NCI-H146 treated with DMSO at 0.1 percent for 48 hours (cell line): Measurements from ENCODE around the gene CCL25.
"Not testable (repeated sequence)": the region's sequence is repeated elsewhere in the genome, so short reads cannot be mapped to it uniquely, and the experiment has no call there.

Experiments
- DNase-seq: peaks from one replicate; lab custom pipeline; 2025; ENCODE audit not compliant: unreplicated experiment; lab: John Stamatoyannopoulos, UW

The CCL25 gene

GRCh38 chr19:8052464-8052859 is at the start of gene CCL25:
TSS of gene CCL25 (plus strand) at chr19:8052760. CDS start at chr19:8053050, 290 bp downstream.
- DNase-seq: no peak

DNA sequence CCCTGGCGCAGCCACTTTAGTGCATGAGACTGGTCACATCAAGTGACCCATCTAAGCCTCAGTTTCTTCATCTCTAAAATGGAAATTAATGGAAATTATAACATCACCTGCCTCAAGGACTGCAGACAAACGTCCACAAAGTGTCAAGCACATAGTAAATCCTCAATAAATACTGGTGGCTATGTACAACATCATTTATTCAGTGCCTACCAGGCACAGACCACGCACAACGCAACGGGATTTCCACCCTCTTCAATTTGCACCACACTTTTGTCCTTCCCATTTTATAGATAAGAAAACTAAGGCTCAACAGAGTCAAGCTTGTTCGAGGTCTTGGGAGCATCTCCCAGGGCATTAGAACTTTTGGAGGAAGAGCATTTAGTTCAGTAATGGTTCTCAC is 48.6 kb upstream of the CCL25 start:
- no peak for DNase-seq

- DNase-seq: no peak
Observed at GRCh38 chr19:8004723-8005513, 47.6 kb upstream of the CCL25 start.

DNA sequence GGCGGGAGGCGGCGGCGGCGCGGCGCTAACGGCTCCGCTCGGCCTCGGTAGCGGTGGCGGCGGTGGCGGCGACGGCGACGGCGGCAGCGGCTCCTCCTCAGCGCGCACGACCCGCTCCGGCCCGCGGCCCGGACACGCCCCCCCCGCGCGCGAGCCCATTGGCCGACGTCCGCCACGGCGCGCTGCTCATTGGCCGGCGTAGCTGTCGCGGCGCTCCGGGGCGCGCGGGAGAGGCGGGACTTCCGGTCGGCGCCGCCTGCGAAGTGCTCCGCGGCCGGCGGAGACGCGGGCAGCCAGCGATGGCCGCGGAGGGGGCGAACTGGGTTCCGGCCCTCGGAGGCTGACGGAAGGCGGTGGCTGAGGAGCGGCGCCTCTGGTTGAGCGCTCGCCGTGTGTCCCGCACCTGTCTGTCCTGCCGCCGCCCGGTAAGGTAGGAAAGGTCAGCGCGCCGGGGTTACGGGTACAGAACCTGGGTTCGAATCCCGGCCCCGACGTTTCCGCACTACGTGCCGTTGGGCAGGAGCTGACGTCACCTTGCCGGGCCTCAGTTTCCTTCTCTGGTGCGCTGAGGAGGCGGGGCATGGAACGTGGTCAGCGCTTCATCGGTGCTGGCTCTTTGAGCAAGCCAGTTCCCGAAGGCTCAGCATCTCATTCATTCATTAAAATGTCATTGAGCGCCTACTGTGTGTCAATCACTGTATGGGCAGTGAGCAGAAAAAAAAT is 46.9 kb upstream of the CCL25 start, which contains the start of gene ELAVL1:
TSS of gene ELAVL1 (minus strand) at position 108 of the 723 bp plus-strand sequence. CDS start 13,826 bp downstream, outside the sequence.
- peak; percentile 40 for DNase-seq

GRCh38 chr19:8017808-8018207 is 34.8 kb upstream of the CCL25 start:
- DNase-seq: no peak

DNA sequence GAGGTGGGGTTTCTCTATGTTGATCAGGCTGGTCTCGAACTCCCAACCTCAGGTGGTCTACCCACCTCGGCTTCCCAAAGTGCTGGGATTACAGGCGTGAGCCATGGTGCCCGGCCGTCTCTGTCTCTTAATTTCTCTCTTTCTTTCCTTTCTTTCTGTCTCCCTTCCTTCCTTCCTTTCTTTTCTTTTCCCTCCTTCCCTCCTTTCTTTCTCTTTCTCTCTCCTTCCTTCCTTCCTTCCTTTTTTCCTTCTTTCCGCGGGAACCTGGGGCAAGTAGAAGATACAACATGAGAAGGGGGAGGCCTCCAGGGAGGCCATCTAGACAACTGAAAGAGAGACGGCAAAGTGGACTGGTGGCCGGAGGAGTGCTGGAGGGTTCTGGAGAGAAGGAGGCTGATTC is 31.9 kb upstream of the CCL25 start:
- no peak for DNase-seq

DNA sequence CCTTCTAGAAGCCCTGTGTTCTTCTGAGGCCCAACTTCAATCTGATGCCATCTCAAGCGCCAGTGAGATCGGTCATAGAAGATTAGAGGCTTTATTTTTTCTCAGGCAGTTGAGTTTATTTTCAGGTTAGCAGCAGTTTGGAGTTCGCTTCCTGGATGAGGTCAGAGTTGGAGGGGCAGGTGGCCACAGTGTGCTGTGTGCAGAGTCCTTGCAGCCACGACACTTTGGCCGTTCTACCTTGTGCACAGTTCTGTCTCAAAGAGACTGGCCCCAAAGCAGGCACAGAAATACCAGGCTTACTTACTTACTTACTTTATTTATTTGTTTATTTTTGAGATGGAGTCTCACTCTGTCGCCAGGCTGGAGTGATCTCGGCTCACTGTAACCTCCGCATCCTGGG is 31.2 kb upstream of the CCL25 start:
- no peak for DNase-seq

DNA sequence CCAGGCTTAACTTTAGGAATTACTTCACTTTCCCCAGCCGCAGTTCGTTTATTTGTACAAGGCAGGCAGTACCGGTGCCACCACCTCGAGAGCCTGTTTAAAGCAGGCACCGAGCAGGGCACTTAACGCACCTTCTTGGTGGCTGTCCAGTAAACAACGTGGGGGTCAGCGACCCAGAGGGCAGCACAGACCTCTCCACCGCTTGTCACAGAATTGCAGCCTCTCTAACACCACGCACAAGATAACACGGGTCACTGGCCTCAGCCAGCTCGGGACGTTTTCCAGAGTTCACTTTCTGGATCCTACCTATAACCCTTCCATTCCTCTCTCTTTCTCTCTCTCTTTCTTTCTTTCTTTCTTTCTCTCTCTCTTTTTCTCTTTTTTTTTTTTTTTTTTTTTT is 30.3 kb upstream of the CCL25 start:
- no peak for DNase-seq

GRCh38 chr19:8023371-8023770 is 29.2 kb upstream of the CCL25 start:
- no peak for DNase-seq

DNA sequence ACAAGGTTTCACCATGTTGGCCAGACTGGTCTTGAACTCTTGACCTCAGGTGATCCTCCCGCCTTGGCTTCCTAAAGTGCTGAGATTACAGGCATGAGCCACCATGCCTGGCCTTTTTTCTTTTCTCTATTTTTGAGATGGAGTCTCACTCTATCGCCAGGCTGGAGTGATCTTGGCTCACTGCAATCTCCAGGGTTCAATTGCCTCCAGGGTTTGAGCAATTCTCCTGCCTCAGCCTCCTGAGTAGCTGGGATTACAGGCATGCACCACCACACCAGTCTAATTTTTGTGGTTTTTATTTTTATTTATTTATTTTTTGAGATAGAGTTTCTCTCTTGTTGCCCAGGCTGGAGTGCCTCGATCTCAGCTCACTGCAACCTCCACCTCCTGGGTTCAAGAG is 28.3 kb upstream of the CCL25 start:
- DNase-seq: not testable (repeated sequence)

- DNase-seq: no peak
Observed at GRCh38 chr19:8025316-8025715, 27.2 kb upstream of the CCL25 start.

DNA sequence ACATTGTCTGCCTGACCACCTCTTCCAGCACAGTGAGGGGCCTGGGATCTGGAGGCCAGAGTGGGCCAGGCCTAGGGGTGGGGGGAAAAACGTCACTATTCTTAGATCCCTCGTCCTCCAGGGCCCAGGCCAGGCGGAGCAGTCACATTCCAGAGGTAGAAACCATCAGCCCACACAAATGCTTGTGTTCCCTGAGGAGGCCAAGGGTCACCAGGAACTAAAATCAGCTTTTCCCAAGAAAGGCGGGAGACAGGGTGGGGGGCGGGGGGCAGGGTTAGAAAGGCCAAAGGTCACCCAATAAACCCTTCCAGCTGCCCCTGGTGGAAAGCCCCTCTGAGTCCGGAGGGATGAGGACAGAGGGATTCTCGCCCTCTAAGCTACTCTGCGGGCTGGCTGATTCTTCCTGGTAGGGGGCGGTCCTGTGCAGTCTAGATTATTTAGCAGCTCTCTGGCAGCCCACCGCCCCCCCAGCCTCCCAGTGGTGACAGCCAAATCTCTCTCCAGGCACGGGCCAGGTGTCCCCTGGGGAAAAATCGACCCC is 23.5 kb upstream of the CCL25 start:
- DNase-seq: no peak

- DNase-seq: no peak
Observed at GRCh38 chr19:8030960-8031359, 21.6 kb upstream of the CCL25 start.

- not testable (repeated sequence) for DNase-seq
Observed at GRCh38 chr19:8033287-8034177, 19.0 kb upstream of the CCL25 start.

DNA sequence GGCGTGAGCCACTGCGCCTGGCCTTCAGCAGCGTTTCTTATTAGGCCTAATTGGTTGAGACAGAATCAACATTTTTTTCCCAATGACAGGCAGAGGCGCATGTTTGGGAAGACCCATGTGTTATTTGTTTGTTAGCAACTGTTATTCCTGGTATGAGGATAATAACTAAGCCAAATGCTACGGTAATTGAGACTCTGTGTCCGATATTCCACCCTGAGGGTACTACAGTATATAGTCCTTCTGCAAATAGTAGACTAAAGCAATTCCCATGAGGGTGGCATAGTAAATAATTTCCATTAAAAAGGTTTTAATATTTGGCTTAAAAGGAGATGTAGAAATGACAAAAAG is 18.4 kb upstream of the CCL25 start:
- no peak for DNase-seq

- DNase-seq: peak; percentile 4
Observed at GRCh38 chr19:8036434-8037099, 16.0 kb upstream of the CCL25 start.

- no peak for DNase-seq
Observed at GRCh38 chr19:8038815-8039214, 13.7 kb upstream of the CCL25 start.

DNA sequence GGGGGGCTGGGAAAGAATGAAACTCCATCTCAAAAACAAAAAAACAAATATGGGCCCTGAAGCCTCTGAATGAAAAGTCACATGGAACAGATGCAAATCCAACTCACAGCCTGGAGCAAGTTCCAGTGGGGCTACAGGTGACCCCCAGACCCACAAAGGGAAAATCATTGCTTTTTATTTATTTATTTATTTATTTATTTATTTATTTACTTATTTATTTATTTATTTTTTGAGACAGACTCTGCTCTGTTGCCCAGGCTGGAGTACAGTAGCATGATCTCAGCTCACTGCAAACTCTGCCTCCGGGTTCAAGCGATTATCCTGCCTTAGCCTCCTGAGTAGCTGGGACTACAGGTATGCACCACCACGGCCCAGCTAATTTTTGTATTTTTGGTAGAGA is 13.3 kb upstream of the CCL25 start:
- DNase-seq: no peak

GRCh38 chr19:8041531-8041931 is 11.0 kb upstream of the CCL25 start:
- peak; percentile 8 for DNase-seq

DNA sequence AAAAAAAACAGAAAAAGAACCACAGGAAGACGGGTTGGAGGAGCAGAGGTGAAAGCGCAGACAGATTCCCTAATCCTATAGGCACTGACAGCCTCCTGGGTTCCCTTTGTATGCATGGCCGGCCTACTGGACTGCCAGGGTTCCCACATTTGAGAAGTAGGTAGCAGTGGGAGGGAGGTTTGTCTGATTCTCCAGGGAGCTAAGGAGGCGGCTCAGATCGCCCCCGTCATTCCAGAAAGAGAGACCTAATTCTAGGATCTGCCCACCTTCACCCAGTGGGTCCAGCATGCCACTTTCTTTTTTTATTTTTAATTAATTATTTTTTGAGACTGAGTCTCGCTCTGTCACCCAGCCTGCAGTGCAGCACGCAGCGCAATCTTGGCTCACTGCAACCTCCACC is 9.7 kb upstream of the CCL25 start:
- DNase-seq: no peak

GRCh38 chr19:8044018-8044417 is 8.5 kb upstream of the CCL25 start:
- DNase-seq: no peak
